Activated T-cell treated with anti-CD3 and anti-CD28 coated beads, Interleukin-2, amount 50 U/mL, for 1 hour (primary cell): ENCODE results near the gene ATP5PF.
"Not testable (repeated sequence)": the region's sequence is repeated elsewhere in the genome, so short reads cannot be mapped to it uniquely, and the experiment has no call there.

Experiments
- DNase-seq: peaks from one replicate; pipeline ENCODE4 v3.0.0-alpha.2; 2020

The ATP5PF gene

GRCh38 chr21:25734904-25735645 is at the start of gene ATP5PF, which contains the start of gene GABPA:
ATP5PF (minus strand) TSS chr21:25734904; CDS start chr21:25729794, 5,110 bp downstream.
GABPA (plus strand) TSS chr21:25734972; CDS start chr21:25741599, 6,627 bp downstream.
- DNase-seq = peak; percentile 98

- not testable (repeated sequence) for DNase-seq
Observed at GRCh38 chr21:25778126-25778875, 43.6 kb upstream of the ATP5PF start.

- DNase-seq = no peak
Observed at GRCh38 chr21:25776440-25776839, 41.7 kb upstream of the ATP5PF start.

- no peak for DNase-seq
Observed at GRCh38 chr21:25772686-25773085, 38.0 kb upstream of the ATP5PF start.

GRCh38 chr21:25767921-25768320 is 33.2 kb upstream of the ATP5PF start:
- no peak for DNase-seq

- no peak for DNase-seq
Observed at GRCh38 chr21:25764065-25764464, 29.4 kb upstream of the ATP5PF start.

- no peak for DNase-seq
Observed at GRCh38 chr21:25760677-25761076, 26.0 kb upstream of the ATP5PF start.

GRCh38 chr21:25760061-25760460 is 25.4 kb upstream of the ATP5PF start:
- no peak for DNase-seq

- DNase-seq = no peak
Observed at GRCh38 chr21:25759573-25759972, 24.9 kb upstream of the ATP5PF start.

GRCh38 chr21:25757531-25757930 is 22.8 kb upstream of the ATP5PF start:
- no peak for DNase-seq

- DNase-seq = no peak
Observed at GRCh38 chr21:25756190-25756932, 21.7 kb upstream of the ATP5PF start.

- DNase-seq = no peak
Observed at GRCh38 chr21:25752416-25752815, 17.7 kb upstream of the ATP5PF start.

GRCh38 chr21:25750085-25750484 is 15.4 kb upstream of the ATP5PF start:
- no peak for DNase-seq

- DNase-seq = no peak
Observed at GRCh38 chr21:25744854-25745253, 10.2 kb upstream of the ATP5PF start.

- no peak for DNase-seq
Observed at GRCh38 chr21:25742900-25743299, 8.2 kb upstream of the ATP5PF start.

GRCh38 chr21:25737421-25737820 is 2.7 kb upstream of the ATP5PF start:
- no peak for DNase-seq

- no peak for DNase-seq
Observed at GRCh38 chr21:25735646-25736597, 1.2 kb upstream of the ATP5PF start.

GRCh38 chr21:25734654-25734903 is 125 bp downstream of the ATP5PF start:
- no peak for DNase-seq

GRCh38 chr21:25733859-25734653 is 648 bp downstream of the ATP5PF start:
- DNase-seq = no peak

- no peak for DNase-seq
Observed at GRCh38 chr21:25732091-25732760, 2.5 kb downstream of the ATP5PF start.

- no peak for DNase-seq
Observed at GRCh38 chr21:25722631-25723030, 12.1 kb downstream of the ATP5PF start.
